GM12878 (cell line): ENCODE results near the gene ENOPH1. TPM values are rescaled to one million over a fixed set of nuclear protein-coding genes. Genes with fewer than 3 reads are reported as not detected.

Source experiments
- ATAC-seq: fragments of 200-7000 bp; cut with Tn5 transposase; 3 replicates; pipeline ENCODE4 v1.9.1; 2020; ENCODE audit warnings: mild to moderate bottlenecking, moderate library complexity
- BruUV-seq: library from RNA; stranded (reverse); fragments of 400-500 nt; replicated peaks from 2 replicates; lab custom pipeline; 2021; lab: Mats Ljungman, UMichigan
- CTCF ChIA-PET: fragments of 300-600 bp; sonication (Branson Sonifier 250); formaldehyde crosslinking; extraction: SDS; loops from one replicate; lab custom pipeline; 2021; ENCODE audit warnings: inconsistent platforms; lab: Yijun Ruan, JAX
- POLR2A ChIA-PET: fragments of 350-600 bp; formaldehyde crosslinking; extraction: SDS; loops from one replicate; lab custom pipeline; 2021; ENCODE audit warnings: inconsistent platforms; lab: Charles Lee
- RAD21 ChIA-PET: fragments of 300-600 bp; sonication (Branson Sonifier 250); formaldehyde crosslinking; loops from one replicate; lab custom pipeline; 2023; ENCODE audit warnings: antibody characterized with exemption; ENCODE audit not compliant: unreplicated experiment; lab: Charles Lee
- SMC1A ChIA-PET: fragments of 300-600 bp; sonication (Branson Sonifier 250); formaldehyde crosslinking; loops from one replicate; lab custom pipeline; 2023; ENCODE audit not compliant: unreplicated experiment, uncharacterized antibody; lab: Charles Lee
- DNase-seq: peaks from one replicate; pipeline ENCODE4 v3.0.0-alpha.2; 2011; ENCODE audit warnings: low read depth, low spot score
- FAIRE-seq: peaks from 3 replicates; lab custom pipeline; 2011; peaks lifted over from hg19 to GRCh38; lab: Jason Lieb, UNC
- H2AFZ ChIP-seq: 2 replicates; pipeline ENCODE4 v1.6.0; 2011; ENCODE audit warnings: low read depth, low read length, control low read depth; ENCODE audit not compliant: control insufficient read depth
- H3K27ac ChIP-seq: 2 replicates; pipeline ENCODE4 v1.5.1; 2011; ENCODE audit warnings: control low read depth; ENCODE audit not compliant: control insufficient read depth, insufficient read depth
- H3K27me3 ChIP-seq, 2 experiments: replicated peaks in 1 of 2; 2 replicates each; pipeline versions ENCODE4 v1.6.0 to v1.6.1; 2011; ENCODE audit warnings: low read length in 1 of 2; ENCODE audit not compliant: control insufficient read depth in 2 of 2, insufficient read depth in 2 of 2
- H3K36me3 ChIP-seq, 2 experiments: 2 replicates each; pipeline ENCODE4 v1.5.1; 2011; ENCODE audit warnings: low read length in 1 of 2; ENCODE audit not compliant: control insufficient read depth in 2 of 2, insufficient read depth in 2 of 2
- H3K4me1 ChIP-seq: 2 replicates; pipeline ENCODE4 v1.6.1; 2011; ENCODE audit warnings: mild to moderate bottlenecking, low read length, moderate library complexity, mixed read lengths; ENCODE audit not compliant: control insufficient read depth, insufficient read depth
- H3K4me2 ChIP-seq: 2 replicates; pipeline ENCODE4 v1.6.0; 2011; ENCODE audit warnings: control low read depth; ENCODE audit not compliant: control insufficient read depth, insufficient read depth
- H3K4me3 ChIP-seq: fragments of 200-600 bp; sonication (generic); 2 replicates; pipeline ENCODE4 v1.5.1; 2016
- H3K79me2 ChIP-seq: 2 replicates; pipeline ENCODE4 v1.6.0; 2011; ENCODE audit warnings: low read length; ENCODE audit not compliant: control insufficient read depth, insufficient read depth
- H3K9ac ChIP-seq: 2 replicates; pipeline ENCODE4 v1.8.0; 2011; ENCODE audit warnings: low read length, control low read depth, mixed read lengths; ENCODE audit not compliant: control insufficient read depth, insufficient read depth
- H3K9me3 ChIP-seq: replicated peaks from 3 replicates; pipeline ENCODE4 v1.5.1; 2011; ENCODE audit warnings: mild to moderate bottlenecking, low read length; ENCODE audit not compliant: control insufficient read depth, insufficient read depth
- H4K20me1 ChIP-seq: 2 replicates; pipeline ENCODE4 v1.6.0; 2011; ENCODE audit not compliant: control insufficient read depth, insufficient read depth
- CHD4 ChIP-seq: fragments of 200-600 bp; sonication (generic); IDR thresholded peaks from 2 replicates; pipeline ENCODE4 v1.6.1; 2016; ENCODE audit warnings: mild to moderate bottlenecking
- E4F1 ChIP-seq: fragments of 450-650 bp; IDR thresholded peaks from 2 replicates; pipeline ENCODE4 v1.6.1; 2018; ENCODE audit warnings: borderline replicate concordance, mild to moderate bottlenecking; ENCODE audit not compliant: partially characterized antibody
- EGR1 ChIP-seq, 2 experiments: IDR thresholded peaks; 1 replicate in 1 of 2; 2 replicates in 1 of 2; pipeline ENCODE4 v1.6.1; 2011 to 2012; ENCODE audit warnings: low read depth in 2 of 2, low read length in 2 of 2, borderline replicate concordance in 1 of 2, mild to moderate bottlenecking in 1 of 2, moderate library complexity in 1 of 2
- ETV6 ChIP-seq, 2 experiments: fragments of 450-650 bp in 1 of 2; IDR thresholded peaks in 1 of 2; conservative IDR thresholded peaks in 1 of 2; 2 replicates each; pipeline ENCODE4 v1.6.1; 2014; ENCODE audit warnings: antibody characterized with exemption in 1 of 2, borderline replicate concordance in 1 of 2, low read depth in 1 of 2, mild to moderate bottlenecking in 1 of 2, moderate library complexity in 1 of 2
- FOS ChIP-seq: IDR thresholded peaks from 3 replicates; pipeline ENCODE4 v1.6.1; 2011; ENCODE audit warnings: borderline replicate concordance; ENCODE audit not compliant: insufficient read length; ENCODE audit errors: extremely low read depth
- MYB ChIP-seq: fragments of 150-350 bp; IDR thresholded peaks from 2 replicates; pipeline ENCODE4 v1.6.1; 2014; ENCODE audit warnings: mild to moderate bottlenecking, low read depth, low read length, borderline replicate concordance
- NFIC ChIP-seq: IDR thresholded peaks from 2 replicates; pipeline ENCODE4 v1.6.1; 2012; ENCODE audit warnings: low read depth, mild to moderate bottlenecking, inconsistent platforms, low read length, moderate library complexity
- NFYB ChIP-seq: IDR thresholded peaks from 2 replicates; pipeline ENCODE4 v1.6.1; 2011; ENCODE audit warnings: low read depth, mild to moderate bottlenecking, low read length, improper control_type of control experiment, moderate library complexity; ENCODE audit not compliant: insufficient read depth
- PML ChIP-seq: IDR thresholded peaks from 2 replicates; pipeline ENCODE4 v1.6.1; 2012; ENCODE audit warnings: low read length, inconsistent platforms
- POLR2AphosphoS2 ChIP-seq: IDR thresholded peaks from 2 replicates; pipeline ENCODE4 v1.6.1; 2011; ENCODE audit warnings: low read depth, mild to moderate bottlenecking, low read length, improper control_type of control experiment, moderate library complexity
- RAD21 ChIP-seq: IDR thresholded peaks from 2 replicates; pipeline ENCODE4 v1.6.1; 2011; ENCODE audit warnings: mild to moderate bottlenecking, low read depth, low read length, moderate library complexity; ENCODE audit not compliant: insufficient read depth
- ZNF592 ChIP-seq: fragments of 450-650 bp; IDR thresholded peaks from 2 replicates; pipeline ENCODE4 v1.6.1; 2017; ENCODE audit warnings: mild to moderate bottlenecking, moderate library complexity
- WGBS: methylation state at CpG from one replicate; pipeline ENCODE4 v1.1.6; 2016; ENCODE audit warnings: low lambda C conversion rate; ENCODE audit not compliant: insufficient replicate concordance, insufficient coverage; ENCODE audit errors: missing lambda C conversion rate; 5-methylcytosine and 5-hydroxymethylcytosine counted together
- in situ Hi-C: fragments of 300-500 bp; cut with MboI; formaldehyde crosslinking; loops from 9 replicates; pipeline ENCODE4 v1.14.3; 2018; ENCODE audit warnings: mixed read lengths
- intact Hi-C: fragments of 100-400 bp; cut with micrococcal nuclease; formaldehyde crosslinking; loops from one replicate; pipeline ENCODE4 v1.14.2; 2022; ENCODE audit not compliant: unreplicated experiment
- polyA plus RNA-seq, 11 experiments: library from polyadenylated mRNA; depleted of rRNA in 4 of 11; unstranded in 6 of 11; stranded (reverse) in 5 of 11; fragments of >200 nt; fragmentation: Nextera tagmentation in 4 of 11; fragmentation: Illumina TruSeq in 1 of 11; extraction: Ambion mirVana in 4 of 11; extraction: Trizol in 1 of 11; gene quantifications; 1 replicate in 1 of 11; 2 replicates in 10 of 11; pipeline versions ENCODE4 v1.2.1 to v1.2.3, GENCODE V29; 2011 to 2016; ENCODE audit warnings: inconsistent platforms in 2 of 11, missing spikeins in 2 of 11, low read depth in 1 of 11
- total RNA-seq, 4 experiments: library from RNA; depleted of rRNA in 3 of 4; stranded (reverse); fragments of >200 nt in 3 of 4; fragmentation: Illumina TruSeq in 1 of 4; extraction: Trizol in 1 of 4; gene quantifications; 2 replicates each; pipeline versions ENCODE4 v1.2.1 to v1.2.3, GENCODE V29; 2013 to 2021
- TF ChIP-seq, protein P1 (sequence below): fragments of 450-650 bp; formaldehyde crosslinking; IDR thresholded peaks from 2 replicates; pipeline ENCODE4 v1.4.0; 2022; ENCODE audit warnings: mild to moderate bottlenecking, moderate library complexity

ENOPH1 gene
- total and polyA plus RNA-seq, 10 of the 15 experiments (the other 5 are each of a cell fraction or from before 2014, with no cell fraction given), result 24.4 to 83.6 (median 46.7) TPM

- POLR2A ChIA-PET, result no interaction called here
- Histone ChIP-seq H4K20me1 (no peaks in the 10 kb centered on the region), H3K9me3 (no peaks in the 10 kb centered on the region), H3K27ac (no peak overlapping the region), H3K27me3 (no peaks in the 10 kb centered on the region; a peak in 2 of 4 replicates), H2AFZ (no peak overlapping the region), H3K79me2 (no peaks in the 10 kb centered on the region), H3K36me3 (no peaks in the 10 kb centered on the region), H3K4me2 (no peak overlapping the region), H3K4me3 (no peak overlapping the region), H3K9ac (no peak overlapping the region), H3K4me1 (no peaks in the 10 kb centered on the region)
- ATAC-seq (no peak), DNase-seq (no peak), FAIRE-seq (no peak)
- BruUV-seq, result no TSS peak
- RAD21 ChIA-PET, result no interaction called here
- WGBS, result over 99% methylated on average over 8 of the region's 8 CpGs
- intact Hi-C loops, result no loop called here
- CTCF ChIA-PET, result no interaction called here
- SMC1A ChIA-PET, result no interaction called here
- in situ Hi-C loops, result no loop called here
- TF ChIP-seq ZNF592, result no peak
- TF ChIP-seq ETV6 (conservative IDR thresholded peaks at IDR 0.05 in 1 of 2, IDR thresholded peaks at IDR 0.05 in 1 of 2; ENCODE audit: borderline replicate concordance in 1 of 2, low read depth in 1 of 2), result no peak
- TF ChIP-seq FOS, result no peak
- no peak for TF ChIP-seq MYB
- no peak for TF ChIP-seq E4F1
- no peak for TF ChIP-seq PML
- no peak for TF ChIP-seq POLR2AphosphoS2
- no peak for TF ChIP-seq NFIC
- no peak for TF ChIP-seq NFYB
- TF ChIP-seq CHD4, result no peak
- TF ChIP-seq, protein P1, sequence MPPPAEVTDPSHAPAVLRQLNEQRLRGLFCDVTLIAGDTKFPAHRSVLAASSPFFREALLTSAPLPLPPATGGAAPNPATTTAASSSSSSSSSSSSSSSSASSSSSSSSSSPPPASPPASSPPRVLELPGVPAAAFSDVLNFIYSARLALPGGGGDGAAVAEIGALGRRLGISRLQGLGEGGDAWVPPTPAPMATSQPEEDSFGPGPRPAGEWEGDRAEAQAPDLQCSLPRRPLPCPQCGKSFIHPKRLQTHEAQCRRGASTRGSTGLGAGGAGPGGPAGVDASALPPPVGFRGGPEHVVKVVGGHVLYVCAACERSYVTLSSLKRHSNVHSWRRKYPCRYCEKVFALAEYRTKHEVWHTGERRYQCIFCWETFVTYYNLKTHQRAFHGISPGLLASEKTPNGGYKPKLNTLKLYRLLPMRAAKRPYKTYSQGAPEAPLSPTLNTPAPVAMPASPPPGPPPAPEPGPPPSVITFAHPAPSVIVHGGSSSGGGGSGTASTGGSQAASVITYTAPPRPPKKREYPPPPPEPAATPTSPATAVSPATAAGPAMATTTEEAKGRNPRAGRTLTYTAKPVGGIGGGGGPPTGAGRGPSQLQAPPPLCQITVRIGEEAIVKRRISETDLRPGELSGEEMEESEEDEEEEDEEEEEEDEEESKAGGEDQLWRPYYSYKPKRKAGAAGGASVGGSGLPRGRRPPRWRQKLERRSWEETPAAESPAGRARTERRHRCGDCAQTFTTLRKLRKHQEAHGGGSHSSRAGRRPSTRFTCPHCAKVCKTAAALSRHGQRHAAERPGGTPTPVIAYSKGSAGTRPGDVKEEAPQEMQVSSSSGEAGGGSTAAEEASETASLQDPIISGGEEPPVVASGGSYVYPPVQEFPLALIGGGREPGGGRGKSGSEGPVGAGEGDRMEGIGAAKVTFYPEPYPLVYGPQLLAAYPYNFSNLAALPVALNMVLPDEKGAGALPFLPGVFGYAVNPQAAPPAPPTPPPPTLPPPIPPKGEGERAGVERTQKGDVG (CRISPR knock-in tag), result no peak
- no peak for TF ChIP-seq EGR1 (IDR thresholded peaks at IDR 0.05; ENCODE audit: borderline replicate concordance in 1 of 2, low read depth in 2 of 2, low read length in 2 of 2)
- no peak for TF ChIP-seq RAD21
These were observed 59.6 kb downstream of the ENOPH1 start for GRCh38 chr4:82489987-82490386.
